Activated T-helper 1 cell treated with Interleukin-2 at 50 U/mL for 16 hours (primary cell): Measurements from ENCODE around the gene TRAM2.

Experiments used
- DNase-seq: peaks from one replicate; pipeline ENCODE4 v3.0.0-alpha.2; 2020; ENCODE audit warnings: low read depth

Gene TRAM2, protein sequence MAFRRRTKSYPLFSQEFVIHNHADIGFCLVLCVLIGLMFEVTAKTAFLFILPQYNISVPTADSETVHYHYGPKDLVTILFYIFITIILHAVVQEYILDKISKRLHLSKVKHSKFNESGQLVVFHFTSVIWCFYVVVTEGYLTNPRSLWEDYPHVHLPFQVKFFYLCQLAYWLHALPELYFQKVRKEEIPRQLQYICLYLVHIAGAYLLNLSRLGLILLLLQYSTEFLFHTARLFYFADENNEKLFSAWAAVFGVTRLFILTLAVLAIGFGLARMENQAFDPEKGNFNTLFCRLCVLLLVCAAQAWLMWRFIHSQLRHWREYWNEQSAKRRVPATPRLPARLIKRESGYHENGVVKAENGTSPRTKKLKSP

DNA sequence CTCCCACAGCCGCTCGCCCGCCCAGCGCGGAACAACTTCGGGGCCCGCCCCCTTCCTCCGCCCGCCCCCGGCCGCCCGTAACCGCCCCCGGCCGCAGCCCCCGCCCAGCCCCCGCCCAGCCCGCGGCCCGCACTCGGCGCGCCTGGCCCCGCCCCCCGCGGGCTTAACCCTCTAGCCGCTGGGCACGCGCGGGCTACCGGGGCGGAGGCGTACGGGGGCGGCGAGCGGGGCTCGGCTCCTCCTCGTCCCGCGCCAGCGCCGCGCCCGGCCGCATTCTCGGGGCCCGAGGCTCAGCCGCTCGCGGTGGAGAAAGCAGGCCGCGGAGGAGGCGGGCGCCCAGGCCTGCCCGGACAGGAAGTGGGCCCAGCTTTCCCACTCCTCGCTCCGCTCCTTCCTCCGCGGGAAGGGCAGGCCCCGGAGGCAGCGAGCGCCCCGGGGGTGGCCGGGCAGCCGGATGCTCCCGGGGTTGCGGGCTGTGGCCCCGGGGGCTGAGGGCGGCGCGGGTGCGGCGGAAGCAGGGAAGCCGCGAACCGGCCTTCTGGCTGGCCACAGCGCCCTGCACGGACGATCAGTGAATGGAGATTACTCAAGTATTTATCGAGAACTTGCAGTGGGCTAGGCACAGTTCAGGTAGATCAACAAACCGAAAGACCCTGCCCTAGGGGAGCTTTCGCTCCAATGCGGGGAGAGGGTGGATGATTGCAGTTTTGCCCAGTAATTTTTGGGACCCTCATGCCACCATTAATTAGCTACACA is at the start of gene TRAM2:
Gene TRAM2, minus strand, starts transcription at position 39 of the 756 bp plus-strand sequence. CDS start 145 bp downstream, outside the sequence.
- DNase-seq = peak; percentile 73

DNA sequence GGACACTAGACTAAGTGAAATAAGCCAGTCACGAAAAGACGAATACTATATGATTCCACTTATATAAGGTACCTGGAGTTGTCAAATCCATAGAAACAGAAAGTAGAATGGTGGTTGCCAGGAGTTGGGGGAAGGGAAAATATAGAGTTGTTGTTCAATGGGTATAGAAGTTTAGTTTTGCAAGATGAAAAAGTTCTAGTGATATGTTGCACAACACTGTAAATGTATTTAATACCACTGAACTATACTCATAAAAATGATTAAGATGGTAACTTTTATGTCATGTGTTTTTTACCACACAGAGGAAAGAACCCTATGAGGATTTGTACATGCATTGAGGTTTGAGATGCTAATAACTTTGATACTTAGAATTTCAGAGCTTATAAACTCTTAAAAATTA is 46.0 kb upstream of the TRAM2 start:
- no peak for DNase-seq

DNA sequence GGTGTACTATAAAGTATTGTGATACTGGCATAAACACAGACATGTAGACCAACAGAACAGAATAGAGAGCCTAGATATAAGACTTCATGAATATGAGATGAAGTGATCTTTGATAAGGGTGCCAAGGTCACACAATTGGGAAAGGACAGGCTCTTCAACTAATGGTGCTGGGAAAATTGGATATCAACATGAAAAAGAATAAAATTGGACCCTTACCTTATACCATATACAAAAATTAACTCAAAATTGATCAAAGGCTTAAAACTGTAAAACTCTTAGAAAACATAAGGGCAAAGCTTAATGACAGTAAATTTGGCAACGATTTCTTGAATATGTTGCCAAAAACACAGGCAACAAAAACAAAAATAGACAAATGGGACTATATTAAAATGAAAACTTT is 44.8 kb upstream of the TRAM2 start:
- DNase-seq = no peak

DNA sequence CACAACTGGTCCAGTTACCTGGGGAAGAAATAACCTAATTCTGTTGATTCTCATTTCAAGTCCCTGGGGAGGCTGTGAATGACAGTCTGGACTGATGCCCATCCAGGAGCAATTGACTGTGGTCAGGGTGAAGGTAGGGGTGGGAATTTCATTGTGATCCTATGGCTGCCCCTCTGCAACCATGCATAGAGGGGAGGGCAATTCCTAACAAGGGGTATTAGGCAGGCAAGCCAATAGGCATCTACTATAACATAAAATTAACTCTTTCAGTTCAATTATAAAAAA is 44.0 kb upstream of the TRAM2 start:
- DNase-seq = no peak

DNA sequence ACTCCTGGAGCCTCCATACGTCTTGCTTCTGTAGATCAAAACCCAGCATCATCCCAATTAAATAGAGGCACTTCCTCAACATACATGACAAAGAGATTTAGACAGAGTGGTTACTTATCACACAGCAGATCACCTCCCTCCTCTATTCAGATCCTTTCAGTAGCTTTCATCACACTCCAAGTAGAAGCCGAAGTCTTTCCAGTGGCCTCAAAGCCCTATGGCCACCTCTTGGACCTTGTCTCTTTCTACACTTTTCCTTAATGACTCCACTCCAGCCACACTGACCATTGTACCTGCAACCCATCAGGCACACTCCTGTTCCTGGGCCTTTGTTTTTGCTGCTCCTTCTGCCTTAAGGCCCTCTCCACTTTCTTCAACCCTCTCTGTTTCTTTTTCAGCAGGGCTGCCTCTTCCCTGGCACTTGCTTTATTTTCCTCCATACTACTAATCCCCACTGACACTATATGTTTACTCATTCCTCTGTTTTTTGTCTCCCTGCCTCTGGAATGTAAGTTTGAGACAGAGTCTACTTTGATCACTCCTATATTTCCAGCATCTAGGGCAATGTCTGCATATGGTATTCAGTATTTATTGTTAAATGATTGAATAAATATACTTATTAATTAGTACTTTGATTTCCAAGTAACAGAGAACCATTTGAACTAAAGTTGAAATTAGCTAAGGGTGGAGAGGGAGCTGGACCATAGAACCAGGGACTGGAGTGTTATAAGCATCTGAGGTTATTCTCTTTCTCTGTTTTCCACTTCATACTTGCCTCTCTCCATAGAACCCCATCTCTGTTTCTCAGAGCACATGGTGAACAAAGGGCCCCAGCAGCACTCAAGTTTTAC is 43.4 kb upstream of the TRAM2 start:
- no peak for DNase-seq

DNA sequence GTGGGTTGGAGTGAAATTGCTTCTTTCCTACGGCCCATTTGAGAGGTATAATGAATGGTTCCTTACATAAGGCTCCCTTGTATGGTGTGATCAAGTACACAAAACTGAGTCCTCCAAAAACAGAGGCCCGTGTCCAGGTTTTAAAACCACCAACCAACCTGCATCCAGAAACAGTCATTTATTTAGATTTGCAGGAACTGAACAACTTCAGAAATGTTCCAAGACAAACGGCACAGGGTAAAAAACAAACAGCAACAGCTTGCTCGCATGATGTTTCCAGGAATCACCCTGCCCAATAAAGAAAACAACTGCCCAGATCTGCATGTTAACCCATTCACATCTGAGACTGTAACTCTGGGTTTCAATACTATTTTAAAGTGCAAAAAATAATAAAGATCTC is 40.2 kb upstream of the TRAM2 start:
- DNase-seq = no peak

DNA sequence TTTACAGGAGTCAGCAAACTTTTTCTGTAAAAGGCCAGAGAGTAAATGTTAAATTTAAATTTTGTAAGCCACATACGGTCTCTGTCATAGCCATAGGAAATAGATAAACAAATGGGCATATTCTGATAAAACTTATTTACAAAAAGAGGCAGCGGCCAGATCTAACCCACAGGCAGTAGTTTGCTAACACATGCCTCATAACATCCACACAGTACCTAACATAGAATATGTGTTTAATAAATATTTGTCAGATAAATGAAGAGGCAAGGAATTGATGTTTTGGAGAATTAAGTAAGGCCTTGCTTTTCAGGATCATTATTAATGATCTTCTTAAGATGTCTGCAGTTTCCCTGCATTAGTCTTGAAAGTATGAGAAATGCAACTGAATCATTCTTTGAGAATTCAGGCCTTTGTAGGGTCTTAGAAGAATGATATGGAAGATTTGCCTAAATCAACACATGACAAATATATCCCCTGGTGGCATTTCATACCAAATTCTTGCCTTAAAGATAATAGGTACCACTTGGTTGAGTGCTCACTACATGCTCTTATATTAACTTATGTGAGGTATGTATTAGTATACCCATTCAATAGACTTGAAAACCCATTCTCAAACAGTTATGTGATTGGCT is 39.3 kb upstream of the TRAM2 start:
- no peak for DNase-seq

DNA sequence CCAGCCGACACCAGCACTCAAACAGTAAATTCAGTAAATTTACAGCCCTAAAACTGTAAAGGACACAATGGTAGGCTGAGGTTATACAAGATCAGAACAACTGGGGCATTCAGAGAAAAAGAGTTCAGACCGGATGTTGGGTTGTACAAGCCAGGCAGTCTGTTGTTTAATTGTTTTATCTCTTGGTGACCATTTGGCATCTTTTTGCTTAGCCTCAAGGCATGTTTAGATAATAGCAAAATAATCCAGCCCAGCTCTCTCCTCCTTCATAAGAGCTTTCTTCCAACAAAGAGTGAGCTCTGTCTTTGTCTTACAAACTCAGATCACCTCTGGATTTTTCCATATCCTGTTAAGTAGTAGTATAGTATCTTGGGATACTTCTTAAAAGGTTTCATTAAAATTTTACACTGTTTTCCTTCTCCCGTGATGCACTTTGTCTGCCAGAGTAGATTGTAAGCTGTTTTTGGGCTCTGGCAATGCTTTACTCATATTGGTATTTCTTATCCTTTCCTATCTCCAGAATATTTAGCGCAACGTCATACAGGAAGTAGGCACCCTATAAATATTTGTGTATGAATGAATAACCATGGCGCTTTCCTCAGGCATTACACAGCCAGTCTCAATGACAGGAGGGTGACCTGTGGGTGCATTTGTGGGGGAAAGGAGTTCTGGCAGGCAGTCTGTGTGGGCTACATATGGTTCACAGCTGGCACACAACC is 35.6 kb upstream of the TRAM2 start:
- DNase-seq = no peak

DNA sequence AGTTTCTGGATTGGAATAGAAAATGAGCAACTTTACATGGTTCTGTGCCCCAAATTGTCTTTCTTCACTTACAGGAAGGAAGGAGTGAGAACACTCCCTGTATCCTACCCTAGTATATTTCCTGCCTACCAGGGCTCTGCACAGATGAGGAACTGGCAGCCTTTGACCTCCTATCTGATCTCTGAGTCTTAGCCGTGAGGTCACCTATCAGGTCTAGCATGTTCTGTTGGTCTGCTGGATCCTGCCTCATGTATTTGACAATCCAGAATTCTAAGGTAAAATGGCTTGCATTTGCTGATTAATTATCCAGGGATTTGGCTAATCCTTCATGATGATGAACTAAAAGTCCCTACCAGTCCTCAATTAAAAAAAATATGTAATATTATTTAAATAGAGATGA is 35.0 kb upstream of the TRAM2 start:
- no peak for DNase-seq

DNA sequence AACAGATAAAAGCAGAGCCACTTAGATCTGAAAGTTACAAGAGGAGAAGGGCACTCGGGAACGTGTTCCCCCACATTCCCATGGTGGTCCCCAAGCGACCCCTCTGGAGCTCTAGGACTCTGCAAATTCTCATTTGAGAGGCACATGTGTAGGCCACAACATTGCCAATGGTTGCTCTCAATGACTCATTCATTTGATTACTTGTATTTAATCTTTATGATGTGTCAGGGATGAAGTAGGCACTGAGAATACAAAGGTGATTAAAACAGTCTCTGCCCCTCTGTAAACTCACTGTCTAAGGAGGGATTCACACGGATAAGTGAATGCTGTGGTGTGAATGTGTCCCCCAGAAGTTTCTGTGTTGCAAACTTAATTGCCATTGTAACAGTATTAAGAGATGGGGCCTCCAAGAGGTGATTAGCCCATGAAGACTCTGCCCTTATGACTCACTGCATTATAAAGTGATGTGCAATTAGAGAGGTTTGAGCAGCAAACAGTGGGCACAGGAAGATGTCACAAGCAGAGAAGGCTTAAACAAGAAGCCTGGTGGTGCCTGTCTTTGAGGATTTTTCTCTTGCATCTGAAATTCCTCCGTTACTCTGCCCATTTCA is 34.0 kb upstream of the TRAM2 start:
- no peak for DNase-seq

DNA sequence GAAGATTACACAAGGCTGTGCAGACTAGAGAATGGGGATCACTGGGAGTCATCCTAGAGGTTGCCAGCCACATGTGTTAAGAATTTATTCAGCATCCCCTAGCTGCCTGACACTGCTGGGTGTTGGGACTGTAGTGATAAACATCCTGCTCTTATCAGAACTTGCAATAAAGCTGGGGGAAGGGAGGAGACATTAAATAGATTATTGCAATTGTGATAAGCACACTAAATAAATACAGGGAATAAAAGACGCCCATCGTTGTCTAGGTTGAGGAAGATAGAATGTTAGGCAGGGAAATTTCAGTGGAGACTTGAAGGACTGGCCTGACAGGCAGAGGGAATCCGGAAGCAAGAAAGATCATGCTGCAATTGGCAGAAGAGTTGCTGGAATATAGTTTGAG is 33.2 kb upstream of the TRAM2 start:
- no peak for DNase-seq

DNA sequence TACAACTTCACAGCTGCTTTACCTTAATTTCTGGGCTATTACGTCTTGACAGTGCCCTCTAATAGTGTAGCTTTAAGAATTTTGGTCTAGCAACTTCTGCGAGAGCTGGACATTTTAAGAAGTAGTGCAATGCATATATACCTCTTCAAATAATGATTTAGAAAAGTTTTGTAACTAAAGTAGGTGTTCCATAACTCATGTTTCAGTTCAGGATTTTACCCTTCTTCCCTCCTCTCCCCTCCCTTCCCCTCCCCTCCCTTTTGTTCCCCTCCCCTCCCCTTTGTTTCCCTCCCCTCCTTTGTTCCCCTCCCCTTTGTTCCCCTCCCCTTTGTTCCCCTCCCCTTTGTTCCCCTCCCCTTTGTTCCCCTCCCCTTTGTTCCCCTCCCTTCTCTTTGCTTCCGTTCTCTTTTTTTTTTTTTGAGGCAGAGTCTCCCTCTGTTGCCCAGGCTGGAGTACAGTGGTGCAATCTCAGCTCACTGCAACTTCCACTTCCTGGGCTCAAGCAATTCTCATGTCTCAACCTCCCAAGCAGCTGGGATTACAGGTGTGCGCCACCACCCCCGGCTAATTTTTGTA is 28.8 kb upstream of the TRAM2 start:
- DNase-seq = no peak

DNA sequence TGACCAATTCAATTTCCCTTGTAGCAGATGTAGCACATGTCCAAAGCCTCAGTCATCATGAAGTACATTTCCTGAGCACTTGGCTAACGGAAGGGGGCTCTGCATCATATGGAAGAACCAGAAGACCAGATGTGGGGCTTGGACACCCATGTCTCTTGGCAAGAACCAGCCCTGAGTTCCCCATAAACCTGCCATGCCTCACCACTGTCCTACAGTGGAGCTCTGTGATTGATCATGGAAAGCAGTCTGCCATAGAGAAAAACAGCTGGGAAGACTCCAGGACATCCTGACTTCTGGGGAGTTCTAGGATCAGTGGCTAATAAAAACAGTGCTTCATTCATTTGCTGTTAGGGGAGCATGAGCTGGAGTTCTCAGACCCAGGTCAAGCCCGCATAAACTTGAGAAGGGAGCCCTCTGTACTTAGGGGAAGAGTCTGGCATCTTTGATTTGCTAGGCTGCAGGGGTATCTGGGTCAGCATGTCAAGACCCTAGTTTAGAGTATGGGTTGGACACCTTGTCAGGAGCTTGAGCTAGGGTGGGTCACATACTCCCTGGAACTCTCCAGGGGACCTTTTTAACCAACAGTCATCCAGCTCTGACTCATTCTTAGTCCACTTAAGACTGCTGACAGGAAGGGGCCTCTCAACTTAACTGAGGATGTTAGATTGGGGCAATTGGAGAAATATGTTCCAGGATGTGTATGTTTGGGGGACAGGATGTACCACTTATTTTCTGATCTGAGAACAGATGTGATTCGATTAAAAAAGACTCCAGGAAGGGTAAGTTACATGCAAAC is 26.3 kb upstream of the TRAM2 start:
- no peak for DNase-seq

DNA sequence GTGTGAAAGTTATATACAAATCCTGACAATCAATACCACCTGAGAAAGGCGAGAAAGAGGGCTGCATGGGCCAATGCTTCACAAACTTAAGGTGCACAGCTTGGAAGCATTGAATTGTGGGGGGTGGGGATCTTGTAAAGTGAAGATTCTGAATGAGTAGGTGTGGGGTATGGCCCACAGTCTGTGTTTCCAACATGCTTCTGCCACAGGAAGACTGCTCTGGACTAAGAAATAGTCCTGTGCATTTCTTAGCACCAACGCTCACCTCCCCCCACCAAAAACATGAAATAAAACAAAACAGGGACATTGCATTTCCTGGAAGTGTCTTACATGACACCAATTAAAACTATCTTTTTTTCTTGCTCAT is 21.9 kb upstream of the TRAM2 start:
- no peak for DNase-seq

DNA sequence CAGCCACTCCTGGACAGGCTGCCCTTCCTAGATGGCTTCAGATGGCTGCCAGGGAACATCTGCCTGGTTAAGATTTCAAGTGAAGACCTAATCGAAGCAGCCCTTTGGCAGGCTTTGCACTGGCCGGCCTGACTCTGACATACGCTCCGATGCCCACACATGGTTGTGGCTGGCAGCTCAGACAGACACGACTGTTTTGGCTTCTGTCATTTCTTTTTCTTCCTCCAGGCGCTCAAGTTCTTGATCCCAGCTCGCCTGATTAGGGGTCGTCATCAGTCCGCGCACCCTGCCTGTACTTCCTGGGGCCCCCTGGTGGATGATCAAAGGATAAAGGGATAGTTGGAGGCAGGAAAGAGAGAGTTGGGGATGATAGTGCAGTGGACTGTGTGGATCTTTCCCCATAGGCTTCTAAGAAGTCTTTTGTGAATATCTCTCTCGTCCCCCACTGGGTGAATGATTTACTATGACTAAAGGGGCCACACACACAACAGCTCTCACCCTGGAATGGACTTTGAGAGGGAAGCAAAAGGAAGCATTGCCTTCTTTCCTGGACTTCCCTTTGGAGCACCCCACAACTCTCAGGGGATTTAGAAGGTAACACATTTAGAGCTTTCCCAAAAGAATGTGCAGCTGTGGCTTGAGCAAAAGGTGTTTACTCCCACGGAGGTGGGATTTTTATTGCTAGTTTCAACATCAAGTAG is 21.4 kb upstream of the TRAM2 start:
- DNase-seq = no peak

DNA sequence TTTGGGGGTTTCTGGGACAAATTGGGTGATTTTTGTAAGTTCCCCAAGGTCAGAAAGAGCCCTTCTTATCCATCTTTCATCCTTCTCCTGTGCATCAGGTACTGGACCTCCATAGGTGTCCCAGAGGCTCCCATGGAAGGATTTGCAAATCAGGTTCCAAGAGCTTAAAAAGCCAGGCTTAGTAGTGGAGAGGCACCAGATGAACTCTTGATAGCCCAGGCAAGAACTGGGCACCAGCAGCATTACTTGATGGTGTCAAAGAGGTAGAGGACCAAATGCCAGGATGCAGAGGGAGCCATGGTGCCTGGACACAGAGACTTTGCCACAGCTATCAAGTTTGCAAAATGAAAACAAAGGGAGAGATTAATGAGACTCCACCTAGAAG is 20.9 kb upstream of the TRAM2 start:
- DNase-seq = no peak

DNA sequence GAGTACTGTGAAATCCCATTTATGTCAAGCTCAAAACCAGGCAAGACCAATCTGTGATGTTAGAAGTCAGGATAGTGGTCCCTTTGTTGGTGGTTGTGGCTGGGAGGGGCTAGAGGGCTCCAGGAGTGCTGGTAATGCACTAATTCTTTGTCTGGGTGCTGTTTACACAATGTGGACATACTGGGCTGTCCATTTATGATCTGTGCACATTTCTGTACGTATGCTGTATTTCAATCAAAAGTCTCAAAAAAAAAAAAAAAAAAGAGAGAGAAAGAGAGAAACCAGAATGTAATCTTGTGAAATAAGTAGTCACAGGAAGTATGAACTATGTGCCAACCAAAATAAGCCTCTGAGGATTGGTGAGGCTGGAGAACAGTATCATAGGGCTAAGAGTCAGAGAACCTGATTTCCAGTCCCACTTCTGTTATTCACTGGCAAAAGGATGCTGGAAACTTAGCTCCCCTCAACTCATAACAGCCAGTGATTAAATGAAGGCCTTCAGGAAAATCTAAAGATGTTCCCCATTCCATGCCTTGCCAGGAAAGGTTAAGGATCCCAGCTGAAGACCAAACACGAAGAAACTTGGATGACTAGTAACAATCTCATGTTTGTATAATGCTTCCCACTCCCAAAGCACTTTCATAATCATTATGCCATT is 19.6 kb upstream of the TRAM2 start:
- DNase-seq = no peak

DNA sequence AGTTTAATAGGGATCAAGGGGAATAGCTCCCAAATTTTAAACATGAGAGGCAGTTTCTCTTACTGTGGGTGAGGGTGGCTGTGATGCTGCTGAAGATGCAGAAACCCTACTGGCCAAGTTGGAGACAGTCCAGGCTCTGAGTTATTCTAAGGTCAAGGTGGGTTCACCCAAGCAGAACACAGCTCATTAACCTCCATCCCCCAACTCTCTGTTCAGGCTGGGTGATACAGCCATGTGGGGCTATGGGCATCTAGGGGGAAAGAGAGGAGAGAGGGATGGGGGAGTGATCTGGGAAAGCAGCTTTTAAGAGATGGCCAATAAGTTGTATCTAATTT is 18.9 kb upstream of the TRAM2 start:
- no peak for DNase-seq
